SHP77 treated with DMSO at 0.1 percent for 48 hours (cell line): Measurements from ENCODE around the gene BTBD10.

ENCODE experiments used
- DNase-seq: peaks from one replicate; lab custom pipeline; 2025; lab: John Stamatoyannopoulos, UW

Gene BTBD10

GRCh38 chr11:13373216-13373615 lies 89.8 kb downstream of the BTBD10 start:
- no peak for DNase-seq

DNA sequence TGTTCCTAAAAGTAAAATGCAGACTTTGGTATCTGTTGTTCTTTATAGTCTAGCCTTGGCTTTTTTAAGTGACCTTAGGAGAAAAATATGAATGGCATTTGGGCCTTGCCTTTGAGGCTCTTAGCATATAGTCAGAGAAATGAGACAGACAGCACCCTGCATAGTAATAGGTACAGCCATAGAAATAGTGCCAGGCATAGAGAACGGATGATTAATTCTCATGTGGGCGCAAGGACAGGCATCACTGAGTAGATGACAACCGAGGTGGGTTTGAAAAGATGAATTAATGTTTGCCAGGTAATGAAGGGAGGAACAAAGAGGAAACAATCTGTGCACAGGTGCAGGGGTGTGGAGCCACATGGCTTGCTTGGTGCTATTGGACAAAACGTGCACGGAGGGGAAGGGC lies 95.0 kb downstream of the BTBD10 start:
- no peak for DNase-seq

GRCh38 chr11:13367115-13367514 lies 95.9 kb downstream of the BTBD10 start:
- DNase-seq = no peak

GRCh38 chr11:13366266-13367026 lies 96.6 kb downstream of the BTBD10 start:
- no peak for DNase-seq

DNA sequence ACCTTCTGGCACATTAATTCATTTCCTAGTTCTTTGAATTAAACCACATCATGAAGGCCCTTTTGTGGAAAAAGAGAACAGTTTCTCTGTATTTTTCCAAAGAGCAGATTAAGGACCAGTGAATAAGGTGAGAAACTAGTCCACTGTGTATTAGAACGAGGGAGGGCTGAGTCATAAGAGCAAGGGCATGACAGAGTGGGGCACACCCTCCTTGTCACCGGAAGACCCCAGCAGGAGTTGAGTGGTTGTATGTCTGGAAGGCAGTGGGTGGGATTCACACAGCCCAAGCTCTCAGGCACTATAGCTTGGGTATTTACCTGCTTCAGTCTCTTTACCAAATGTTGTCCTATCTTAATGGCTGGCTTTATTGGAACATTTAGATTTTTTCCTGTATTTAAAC lies 98.6 kb downstream of the BTBD10 start:
- DNase-seq = no peak

DNA sequence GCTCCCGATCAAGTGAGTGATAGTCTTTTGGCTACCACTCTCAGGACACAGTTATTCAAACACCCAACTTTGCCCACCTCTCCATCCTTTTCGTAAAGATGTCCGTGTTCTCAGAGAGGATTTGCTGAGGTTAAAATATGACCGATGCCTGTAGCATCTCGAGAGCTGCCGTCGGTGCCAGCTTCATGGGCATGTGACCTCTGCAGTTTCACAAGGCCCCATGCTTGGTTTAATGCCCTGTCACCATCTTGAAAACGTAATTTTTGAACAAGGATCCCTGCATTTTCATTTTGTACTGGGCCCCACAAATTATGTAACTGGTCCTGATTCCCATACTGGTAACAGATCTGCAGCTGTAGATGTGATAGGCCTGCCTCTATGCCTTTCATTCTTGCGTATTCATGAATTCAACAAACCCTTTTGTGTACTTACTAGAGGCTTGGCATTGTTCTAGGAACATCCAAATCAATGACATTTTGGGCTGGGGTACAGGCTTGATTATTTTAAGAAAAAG lies 100.4 kb downstream of the BTBD10 start:
- no peak for DNase-seq

DNA sequence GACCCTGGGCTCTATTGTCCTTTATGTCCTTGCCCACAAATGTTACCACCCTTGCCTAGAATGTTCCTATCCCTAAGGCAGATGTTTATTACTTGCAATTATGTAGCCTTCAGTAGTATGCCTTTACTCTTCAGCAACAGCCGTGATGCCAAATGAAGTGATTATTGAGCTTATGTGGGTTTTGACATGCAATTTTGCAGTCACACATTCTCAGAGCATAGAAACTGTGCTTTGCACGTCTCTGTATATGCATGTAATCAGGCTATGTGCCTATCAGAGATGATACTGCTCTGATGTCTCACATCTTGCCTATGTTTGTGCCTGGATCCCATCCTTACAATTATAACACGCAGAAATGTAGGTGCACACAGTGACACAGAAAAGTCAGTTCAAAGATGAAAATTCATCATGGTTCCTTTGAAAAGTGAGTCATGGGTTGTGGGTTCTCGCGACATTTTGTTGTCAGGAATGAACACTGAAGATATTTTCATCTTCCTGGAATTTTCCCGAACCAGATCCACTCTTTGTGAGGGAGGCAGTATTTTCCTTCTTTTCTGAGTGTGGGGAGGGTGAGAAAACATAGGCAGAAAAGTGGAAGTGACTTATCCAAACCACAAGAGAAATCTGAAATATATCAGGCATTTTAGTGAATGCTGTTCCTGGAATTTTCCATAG lies 104.3 kb downstream of the BTBD10 start:
- no peak for DNase-seq

GRCh38 chr11:13357232-13357631 lies 105.8 kb downstream of the BTBD10 start:
- no peak for DNase-seq

DNA sequence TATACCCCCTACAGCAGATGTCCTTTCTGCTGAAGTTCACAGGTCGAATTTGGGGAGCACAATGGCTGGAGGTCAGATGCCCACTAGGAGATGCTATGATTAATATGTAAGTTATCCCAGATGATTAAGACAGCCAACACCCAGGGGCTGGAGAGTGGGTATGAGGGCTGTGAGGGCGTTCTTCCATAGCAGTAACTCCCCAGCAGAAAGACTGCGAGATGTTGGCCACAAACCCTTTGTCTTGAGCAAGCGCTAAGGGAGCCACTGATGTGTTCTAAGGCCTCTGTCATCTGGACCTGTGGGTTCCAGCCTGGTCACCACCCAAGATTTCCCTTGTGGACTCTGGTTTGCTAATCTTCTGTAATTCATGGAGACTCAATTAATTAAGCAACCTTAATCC lies 107.8 kb downstream of the BTBD10 start:
- no peak for DNase-seq

GRCh38 chr11:13354335-13354734 lies 108.7 kb downstream of the BTBD10 start:
- DNase-seq = no peak

DNA sequence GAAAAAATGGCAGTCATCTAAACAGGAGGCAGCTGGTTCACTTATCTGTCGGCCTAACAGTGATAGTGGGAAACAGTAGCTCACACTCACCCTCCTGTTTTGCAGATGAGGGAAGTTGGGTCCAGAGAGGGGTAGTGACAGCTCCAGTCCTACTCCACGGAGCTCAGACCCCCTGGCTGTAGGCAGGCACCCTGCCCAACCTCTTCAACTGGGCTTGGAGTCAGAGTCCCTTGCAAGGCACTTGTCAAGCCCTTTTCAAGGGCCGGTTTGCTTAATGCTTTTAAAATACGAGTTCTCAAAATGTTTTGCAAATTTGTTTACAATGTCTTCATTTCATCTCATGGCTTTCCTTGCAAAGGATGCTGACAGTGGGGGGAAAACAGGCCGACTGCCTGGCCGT lies 110.3 kb downstream of the BTBD10 start:
- DNase-seq = no peak

DNA sequence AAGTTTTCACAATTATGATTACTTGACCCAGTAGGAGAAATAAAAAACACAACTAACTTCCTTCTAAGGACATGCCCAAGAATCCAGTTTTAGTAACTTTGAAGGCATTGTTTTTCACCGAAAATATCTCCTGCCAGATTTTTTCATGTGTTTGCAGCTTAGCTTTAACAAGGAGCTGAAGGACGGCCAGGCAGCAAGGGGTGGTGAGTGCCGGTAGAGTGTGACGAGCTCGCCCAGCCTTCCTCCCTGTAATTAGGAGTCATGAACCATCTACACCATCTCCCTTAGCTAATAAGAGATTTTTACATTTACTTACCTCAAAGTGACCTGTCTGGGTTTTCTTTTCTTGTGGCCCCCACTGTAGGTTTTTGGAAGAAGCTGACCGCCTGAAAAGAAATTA lies 113.4 kb downstream of the BTBD10 start:
- DNase-seq = no peak

GRCh38 chr11:13349046-13349445 lies 114.0 kb downstream of the BTBD10 start:
- DNase-seq = no peak

GRCh38 chr11:13348305-13348704 lies 114.7 kb downstream of the BTBD10 start:
- DNase-seq = no peak

DNA sequence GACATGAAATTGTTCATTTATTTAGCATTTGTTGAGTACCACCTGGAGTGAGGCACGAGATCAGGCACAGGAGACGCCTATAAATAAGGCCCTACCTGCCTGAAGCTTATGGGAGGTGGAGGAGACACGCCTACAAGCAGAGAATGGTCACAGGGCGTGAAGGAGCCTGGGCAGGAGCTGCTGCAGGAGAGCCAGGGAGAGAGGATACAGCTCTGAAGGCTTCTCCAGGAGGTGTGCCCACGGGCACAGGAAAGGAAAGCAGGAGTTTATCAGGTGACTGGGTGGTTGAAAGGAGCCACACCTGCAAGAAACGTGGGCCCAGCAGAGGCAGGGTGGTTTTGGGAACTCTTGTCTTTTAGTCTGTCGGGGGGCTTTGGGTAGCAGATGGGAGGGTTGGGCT lies 115.1 kb downstream of the BTBD10 start:
- DNase-seq = no peak

GRCh38 chr11:13346470-13346869 lies 116.6 kb downstream of the BTBD10 start:
- DNase-seq = no peak

DNA sequence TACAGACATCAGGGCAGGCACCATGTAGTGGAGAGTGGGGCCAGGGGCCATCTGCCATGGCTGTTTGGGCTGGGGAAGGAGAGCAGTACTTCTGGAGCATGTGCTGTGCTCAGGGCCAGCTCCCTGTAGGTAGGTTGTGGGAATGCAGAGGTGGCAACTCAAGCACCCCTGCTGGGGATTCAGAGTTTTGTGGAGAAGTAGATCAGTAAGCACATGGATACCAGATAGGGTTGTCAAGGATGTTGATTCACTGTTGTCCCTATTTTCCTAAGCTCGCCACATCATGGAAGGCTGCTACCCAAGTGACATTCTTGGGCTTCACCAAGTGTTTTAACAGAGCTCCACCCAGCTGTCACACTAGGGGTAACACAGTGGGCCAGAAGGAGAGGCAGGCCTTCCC lies 118.2 kb downstream of the BTBD10 start:
- DNase-seq = no peak

DNA sequence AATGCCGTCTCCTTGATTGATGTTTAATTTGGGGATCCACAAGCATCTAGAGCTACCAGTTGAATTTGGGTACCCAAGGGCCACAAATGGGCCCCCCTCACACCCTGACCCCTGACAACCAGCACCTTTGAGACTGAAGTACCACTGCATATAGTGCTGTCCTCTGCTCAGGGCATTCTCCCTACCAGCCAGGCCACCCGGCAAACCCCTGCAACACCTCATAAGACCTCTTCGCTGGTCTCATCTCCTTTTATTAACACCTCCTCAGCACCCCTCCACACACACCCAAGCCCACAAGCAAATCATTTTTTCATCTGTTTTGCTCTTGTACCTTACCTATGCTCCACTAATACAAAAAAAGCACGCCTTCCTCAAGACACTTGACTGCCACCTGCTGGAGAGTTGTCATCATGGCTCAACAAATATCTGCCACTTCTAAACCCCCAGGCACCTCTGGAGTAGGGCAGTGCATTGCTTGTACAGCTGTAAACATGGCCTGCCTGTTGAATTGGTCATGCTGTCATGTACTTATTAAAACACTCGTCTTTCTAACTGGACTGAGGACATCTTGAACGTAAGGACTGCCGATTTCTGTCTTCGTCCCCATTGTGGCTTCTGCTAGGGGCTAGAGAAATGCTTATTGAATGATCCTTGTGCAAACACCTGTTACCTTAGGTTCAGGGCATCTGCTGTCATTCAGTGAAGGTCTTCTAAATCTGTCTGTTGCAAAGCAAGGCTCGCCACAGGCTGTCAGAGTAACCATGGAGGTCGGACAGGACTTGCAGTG lies 118.9 kb downstream of the BTBD10 start:
- no peak for DNase-seq

DNA sequence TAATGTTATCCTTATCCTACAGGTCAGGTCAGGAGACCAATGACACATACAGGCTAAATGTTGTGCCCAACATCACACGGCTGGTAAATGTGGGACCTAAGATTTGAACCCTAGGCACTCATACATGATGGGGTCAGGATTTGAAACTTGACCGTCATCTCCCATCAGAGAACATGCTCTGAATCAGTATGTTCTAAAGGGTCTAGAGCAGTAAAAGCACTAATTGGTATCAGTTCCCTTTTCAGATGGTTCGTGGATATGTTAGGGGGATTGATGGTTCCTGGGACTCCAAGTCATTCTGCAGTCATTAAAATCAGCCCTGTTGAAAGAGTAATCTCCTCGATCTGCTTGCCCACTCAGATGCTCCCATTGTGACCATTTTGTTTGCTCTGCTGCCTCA lies 120.0 kb downstream of the BTBD10 start:
- DNase-seq = no peak

DNA sequence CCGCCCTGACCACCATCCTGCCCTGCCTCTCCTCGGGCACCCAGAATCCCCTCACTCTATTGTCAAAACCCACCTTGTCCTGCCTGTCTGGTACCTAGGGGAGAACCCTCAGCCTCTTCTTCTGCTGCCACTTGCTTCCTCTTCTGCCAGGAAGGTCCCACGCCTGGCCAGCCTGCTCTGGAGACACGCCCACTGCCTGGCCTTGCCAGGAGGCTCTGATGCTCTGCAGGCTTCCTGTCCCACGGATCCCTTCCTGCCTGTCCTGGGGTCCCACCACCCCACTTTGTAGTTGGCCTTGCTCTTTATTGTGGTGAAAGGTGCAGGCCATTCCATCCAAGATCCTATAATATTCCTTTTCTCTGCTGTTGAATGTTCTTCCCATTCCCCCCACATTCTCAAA lies 122.0 kb downstream of the BTBD10 start:
- no peak for DNase-seq

DNA sequence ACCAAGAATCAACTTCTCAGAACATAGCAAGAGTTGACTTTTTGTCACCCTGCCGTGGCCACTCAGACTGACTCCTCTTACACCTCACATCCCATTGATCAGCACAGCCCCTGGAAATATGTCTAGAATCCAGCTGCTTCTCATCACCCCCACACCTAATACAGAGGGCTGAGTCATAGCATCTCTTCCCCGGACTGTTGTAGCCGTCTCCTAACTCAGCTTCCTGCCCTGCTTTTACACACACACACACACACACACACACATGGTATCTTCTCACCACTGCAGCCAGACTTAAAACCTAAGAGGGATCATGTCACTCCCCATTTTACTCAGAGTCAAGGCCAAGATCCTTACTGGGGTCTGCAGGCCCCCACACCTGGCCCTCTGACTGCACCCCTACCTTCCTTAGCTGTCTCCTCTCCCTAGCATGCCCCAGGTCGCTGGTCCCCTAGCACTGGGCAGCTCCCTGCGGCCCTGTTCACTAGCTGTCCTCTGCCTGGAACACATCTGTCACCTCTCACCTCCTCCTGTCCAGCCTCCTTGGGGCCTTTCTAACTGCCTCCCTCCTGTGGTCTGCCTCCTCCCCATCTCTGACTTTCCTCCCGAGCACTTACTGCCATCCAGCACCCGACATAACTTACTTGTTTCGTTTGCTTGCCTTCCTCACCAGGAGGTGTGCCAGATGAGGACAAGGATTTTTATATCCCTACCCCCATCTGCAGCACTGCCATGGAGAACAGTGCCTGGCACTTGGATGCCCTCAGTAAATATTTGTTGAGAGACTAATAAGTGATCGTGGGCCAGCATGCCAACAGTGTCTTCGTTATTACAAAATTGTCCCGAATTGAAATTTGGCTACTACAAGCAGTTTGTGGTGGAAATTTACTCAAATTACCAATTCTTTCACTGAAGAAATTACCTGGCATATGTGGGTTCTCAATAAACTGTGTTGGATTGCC lies 123.5 kb downstream of the BTBD10 start:
- no peak for DNase-seq
